Erythroblast (primary cell): ENCODE data around the gene HSPBP1.

Source experiments
- GATA1 ChIP-seq: IDR thresholded peaks from 2 replicates; pipeline ENCODE4 v1.6.1; 2011; ENCODE audit warnings: low read depth, mild to moderate bottlenecking, control low read depth, low read length, moderate library complexity
- POLR2A ChIP-seq: IDR thresholded peaks from 2 replicates; pipeline ENCODE4 v1.6.1; 2011; ENCODE audit warnings: mild to moderate bottlenecking, low read length

DNA sequence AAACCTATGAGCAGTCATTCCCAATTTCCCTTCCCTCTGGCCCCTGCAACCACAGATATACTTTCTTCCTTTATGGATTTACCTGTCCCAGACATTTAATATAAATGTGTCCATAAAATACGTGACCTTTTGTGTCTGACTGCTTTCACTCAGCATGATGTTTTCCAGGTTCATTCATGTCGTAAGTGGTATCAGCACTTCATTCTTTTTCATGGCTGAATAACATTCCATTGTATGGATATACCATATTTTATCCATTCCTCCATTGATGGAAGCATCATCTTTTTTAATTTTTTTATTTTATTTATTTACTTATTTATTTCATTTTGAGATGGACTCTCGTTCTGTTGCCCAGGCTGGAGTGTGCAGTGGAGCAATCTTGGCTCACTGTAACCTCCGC lies 13.1 kb downstream of the HSPBP1 start:
- TF ChIP-seq POLR2A (no peak), GATA1 (no peak)
